SU-DHL-6 (cell line): ENCODE measurements around the gene CPED1.

Source experiments
- CTCF ChIP-seq: fragments of 200-600 bp; sonication (generic); IDR thresholded peaks from one replicate; pipeline ENCODE4 v1.5.1; 2017; ENCODE audit warnings: antibody characterized with exemption, mild to moderate bottlenecking, low read length, moderate library complexity; ENCODE audit not compliant: insufficient read depth, poor library complexity, severe bottlenecking
- EZH2phosphoT487 ChIP-seq: fragments of 200-600 bp; sonication (generic), shearing (Covaris generic); conservative IDR thresholded peaks from 2 replicates; pipeline ENCODE4 v1.6.1; 2018; ENCODE audit warnings: mild to moderate bottlenecking, antibody characterized with exemption, low read length, moderate library complexity, mixed read lengths

GRCh38 chr7:121163699-121164098 is 175.2 kb downstream of the CPED1 start:
- no peak for TF ChIP-seq CTCF
- TF ChIP-seq EZH2phosphoT487: no peak
